KOPT-K1 (cell line): ENCODE results near the gene AKAP1.

Source experiments
- H3K27ac ChIP-seq: fragments of 200-600 bp; sonication (generic); 2 replicates; pipeline ENCODE4 v1.5.1; 2016; ENCODE audit warnings: antibody characterized with exemption, mild to moderate bottlenecking, low read depth, low read length; ENCODE audit not compliant: poor library complexity, severe bottlenecking
- H3K36me3 ChIP-seq: fragments of 200-600 bp; sonication (generic); 2 replicates; pipeline ENCODE4 v1.5.1; 2017; ENCODE audit warnings: antibody characterized with exemption, mild to moderate bottlenecking, low read length, moderate library complexity; ENCODE audit not compliant: insufficient read depth
- H3K9me3 ChIP-seq: fragments of 200-600 bp; sonication (generic); 2 replicates; pipeline ENCODE4 v1.5.1; 2017; ENCODE audit warnings: antibody characterized with exemption, low read length, mild to moderate bottlenecking; ENCODE audit not compliant: insufficient read depth, poor library complexity, severe bottlenecking

Gene AKAP1

DNA sequence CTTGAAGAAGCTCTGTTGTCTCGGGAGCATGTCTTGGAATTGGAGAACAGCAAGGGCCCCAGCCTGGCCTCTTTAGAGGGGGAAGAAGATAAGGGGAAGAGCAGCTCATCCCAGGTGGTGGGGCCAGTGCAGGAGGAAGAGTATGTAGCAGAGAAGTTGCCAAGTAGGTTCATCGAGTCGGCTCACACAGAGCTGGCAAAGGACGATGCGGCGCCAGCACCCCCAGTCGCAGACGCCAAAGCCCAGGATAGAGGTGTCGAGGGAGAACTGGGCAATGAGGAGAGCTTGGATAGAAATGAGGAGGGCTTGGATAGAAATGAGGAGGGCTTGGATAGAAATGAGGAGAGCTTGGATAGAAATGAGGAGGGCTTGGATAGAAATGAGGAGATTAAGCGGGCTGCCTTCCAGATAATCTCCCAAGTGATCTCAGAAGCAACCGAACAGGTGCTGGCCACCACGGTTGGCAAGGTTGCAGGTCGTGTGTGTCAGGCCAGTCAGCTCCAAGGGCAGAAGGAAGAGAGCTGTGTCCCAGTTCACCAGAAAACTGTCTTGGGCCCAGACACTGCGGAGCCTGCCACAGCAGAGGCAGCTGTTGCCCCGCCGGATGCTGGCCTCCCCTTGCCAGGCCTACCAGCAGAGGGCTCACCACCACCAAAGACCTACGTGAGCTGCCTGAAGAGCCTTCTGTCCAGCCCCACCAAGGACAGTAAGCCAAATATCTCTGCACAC is 21.2 kb downstream of the AKAP1 start:
- H3K36me3 ChIP-seq: peaks cover 61% of the 10 kb centered on the region
- H3K9me3 ChIP-seq: no peaks in the 10 kb centered on the region

DNA sequence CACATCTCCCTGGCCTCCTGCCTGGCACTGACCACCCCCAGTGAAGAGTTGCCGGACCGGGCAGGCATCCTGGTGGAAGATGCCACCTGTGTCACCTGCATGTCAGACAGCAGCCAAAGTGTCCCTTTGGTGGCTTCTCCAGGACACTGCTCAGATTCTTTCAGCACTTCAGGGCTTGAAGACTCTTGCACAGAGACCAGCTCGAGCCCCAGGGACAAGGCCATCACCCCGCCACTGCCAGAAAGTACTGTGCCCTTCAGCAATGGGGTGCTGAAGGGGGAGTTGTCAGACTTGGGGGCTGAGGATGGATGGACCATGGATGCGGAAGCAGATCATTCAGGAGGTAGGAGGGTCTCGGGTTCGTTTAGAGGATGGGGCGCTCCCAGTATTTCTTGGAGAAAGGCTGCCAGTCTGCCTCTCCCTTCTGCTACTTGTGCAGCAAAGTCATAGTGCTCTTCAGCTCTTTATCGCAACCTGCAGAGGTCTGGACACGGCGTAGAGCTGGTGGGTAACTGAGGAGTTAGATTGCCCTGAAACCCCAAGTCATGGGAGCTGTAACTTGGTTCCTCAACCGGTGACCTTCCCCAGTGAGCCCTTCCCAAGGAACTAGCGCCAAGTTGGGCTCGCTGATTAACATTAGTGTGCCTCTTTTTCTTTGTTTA is 21.9 kb downstream of the AKAP1 start:
- H3K9me3 ChIP-seq: no peaks in the 10 kb centered on the region
- H3K27ac ChIP-seq: no peak overlapping the region
- peaks cover 68% of the 10 kb centered on the region for H3K36me3 ChIP-seq

More for the DNA sequence above, 21.2 kb downstream of the AKAP1 start:
- H3K27ac ChIP-seq: no peak overlapping the region

DNA sequence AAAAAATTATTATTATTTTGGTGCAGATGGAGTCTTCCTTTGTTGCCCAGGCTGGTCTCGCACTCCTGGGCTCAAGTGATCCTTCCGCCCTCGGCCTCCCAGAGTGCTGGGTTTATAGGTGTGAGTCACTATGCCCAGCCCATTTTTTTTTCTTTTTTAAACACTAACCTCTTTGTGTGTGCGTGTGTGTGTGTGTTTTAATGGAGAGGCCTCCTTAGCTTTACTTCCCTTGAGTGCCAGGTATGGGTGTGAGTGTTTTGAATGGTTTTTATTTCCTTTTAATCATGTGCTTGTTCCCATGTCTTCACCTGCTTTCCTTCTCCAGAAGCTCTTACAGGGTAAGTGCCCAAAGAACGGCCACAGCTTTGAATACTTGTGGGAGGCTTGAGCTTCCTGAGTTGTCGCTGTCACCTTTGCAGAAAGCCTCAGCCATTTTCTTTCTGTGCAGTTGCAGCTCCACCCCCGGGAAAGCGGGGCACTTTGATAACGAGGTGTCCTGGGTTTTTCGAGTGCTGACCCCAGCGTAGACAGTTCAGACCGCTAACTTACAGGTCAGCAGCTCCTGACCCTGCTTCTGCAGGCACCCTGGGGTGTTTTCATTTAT is 22.6 kb downstream of the AKAP1 start:
- Histone ChIP-seq H3K9me3 (no peaks in the 10 kb centered on the region), H3K36me3 (peaks cover 74% of the 10 kb centered on the region), H3K27ac (no peak overlapping the region)

DNA sequence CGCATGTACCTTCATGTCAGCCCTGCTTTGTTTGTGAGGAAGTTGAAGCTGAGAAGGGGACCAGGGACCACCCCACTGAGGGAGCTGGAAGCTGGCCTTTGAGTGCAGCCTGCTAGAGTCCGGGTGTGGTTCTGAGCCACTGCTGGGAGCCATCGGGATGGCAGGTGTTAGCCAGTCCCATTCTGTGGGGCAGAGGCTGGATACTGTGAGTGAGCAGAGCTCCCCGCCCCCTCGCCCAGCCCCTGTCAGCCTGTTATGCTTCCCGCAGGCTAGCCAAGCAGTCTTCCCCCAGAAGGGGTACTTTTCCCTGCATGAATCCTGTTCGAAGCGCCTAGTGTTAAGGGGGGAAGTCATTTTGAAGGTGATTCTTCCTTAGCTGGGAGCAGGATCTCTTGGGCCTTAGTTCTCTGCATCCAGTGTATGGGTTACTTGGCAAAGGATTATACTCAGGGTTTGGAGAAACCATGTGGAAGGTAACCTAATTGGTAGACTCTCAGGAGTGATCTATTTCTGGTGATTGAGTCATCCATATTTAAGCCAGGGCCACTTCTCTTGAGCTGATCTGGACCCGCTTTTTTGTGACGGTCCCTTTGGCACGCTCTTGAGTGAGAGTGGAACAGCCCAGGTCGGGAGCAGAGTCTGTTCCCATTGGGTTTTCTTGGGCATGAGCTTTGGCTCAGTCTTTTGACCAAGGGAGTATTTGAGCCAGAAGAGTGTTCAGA is 23.8 kb downstream of the AKAP1 start:
- H3K27ac ChIP-seq: no peak overlapping the region
- peaks cover 86% of the 10 kb centered on the region for H3K36me3 ChIP-seq
- H3K9me3 ChIP-seq: no peaks in the 10 kb centered on the region

DNA sequence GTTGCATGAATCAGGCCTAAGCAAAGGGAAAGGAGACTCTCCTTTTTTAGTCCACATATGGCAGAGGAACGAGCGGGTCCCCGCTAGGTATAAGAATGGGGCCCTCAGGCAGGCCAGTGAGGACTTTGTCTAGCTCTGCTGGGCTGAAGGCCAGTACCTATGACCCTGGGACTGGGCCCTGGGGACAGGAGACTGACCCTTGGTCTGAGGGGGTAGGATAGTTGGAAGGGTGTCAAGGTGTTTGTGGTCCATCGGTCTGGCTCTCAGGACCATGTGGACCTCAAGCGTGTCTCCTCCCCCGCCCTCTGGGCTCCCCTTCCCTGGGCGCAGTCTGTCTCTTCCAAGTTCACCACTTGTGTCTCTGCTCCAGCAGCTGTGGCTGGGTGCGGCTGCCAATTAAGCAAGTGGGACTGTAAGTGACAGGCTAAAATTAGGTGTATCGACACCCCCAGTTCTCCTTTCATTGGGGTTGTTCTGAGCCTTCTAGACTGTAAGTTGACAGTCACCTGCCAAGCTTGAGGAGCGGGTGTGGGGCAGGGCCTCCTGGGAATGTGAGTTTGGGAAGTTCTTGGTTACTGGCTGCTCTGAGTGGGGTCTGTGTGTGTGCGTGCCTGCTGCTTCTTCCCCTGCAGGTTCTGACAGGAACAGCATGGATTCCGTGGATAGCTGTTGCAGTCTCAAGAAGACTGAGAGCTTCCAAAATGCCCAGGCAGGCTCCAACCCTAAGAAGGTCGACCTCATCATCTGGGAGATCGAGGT is 24.5 kb downstream of the AKAP1 start:
- Histone ChIP-seq H3K36me3 (peaks cover 94% of the 10 kb centered on the region), H3K27ac (no peak overlapping the region), H3K9me3 (no peaks in the 10 kb centered on the region)

DNA sequence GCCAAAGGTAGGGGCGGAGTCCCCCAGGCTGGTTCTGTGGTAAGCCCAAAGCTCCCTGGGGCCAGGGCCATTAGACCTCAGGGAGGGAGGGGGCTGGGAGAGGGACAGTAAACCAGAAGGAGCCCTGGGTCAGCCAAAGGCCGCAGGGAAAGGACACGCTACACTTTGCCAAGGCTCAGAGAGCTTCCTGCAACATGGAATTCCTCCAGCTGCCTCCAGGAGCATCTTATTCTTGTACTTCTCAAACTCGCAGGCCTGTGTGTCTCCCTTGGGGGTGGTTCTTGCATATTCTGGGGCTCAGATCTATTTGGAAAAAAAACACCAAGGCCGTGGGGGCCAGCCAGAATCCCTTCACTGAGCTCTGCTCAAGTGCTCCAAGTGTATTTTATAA is 25.1 kb downstream of the AKAP1 start:
- H3K36me3 ChIP-seq: peaks cover 99% of the 10 kb centered on the region
- H3K9me3 ChIP-seq: no peaks in the 10 kb centered on the region
- H3K27ac ChIP-seq: no peak overlapping the region

DNA sequence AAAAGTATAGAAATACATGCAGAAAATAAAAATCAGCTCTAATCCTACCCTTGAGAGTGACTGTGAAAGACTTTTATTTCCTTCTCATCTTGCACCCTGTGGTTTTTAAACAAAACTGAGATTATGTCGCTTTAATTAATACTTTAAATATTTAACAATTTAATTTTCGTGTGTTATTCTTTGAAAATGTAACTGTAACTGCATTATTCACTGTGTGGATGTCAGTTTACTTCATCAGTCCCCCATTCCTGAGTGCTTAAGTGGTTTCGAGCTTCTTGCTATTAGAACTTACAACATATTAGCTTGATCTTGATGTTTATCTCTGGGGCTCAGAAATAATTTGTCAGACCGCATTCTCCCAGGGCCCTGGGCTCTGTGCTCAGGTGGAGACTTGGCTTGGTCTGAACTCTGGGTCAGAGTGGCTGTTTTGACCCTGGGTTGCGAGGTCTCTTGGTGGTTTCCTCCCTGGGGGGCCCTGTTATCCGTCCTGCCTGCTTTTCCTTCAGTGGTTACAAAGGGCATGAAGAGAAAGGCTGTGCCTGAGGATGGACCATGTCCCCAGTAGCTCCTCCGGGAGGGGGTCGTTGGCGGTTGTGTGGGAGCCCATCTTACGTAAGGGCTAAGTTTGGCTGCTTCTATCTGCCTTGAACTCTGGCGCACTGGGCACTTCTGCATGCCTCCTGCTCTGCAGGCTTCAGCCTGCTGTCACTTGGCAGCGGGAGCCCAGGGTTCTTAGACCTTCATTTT is 25.7 kb downstream of the AKAP1 start:
- Histone ChIP-seq H3K36me3 (peaks cover 99% of the 10 kb centered on the region), H3K27ac (no peak overlapping the region), H3K9me3 (no peaks in the 10 kb centered on the region)

DNA sequence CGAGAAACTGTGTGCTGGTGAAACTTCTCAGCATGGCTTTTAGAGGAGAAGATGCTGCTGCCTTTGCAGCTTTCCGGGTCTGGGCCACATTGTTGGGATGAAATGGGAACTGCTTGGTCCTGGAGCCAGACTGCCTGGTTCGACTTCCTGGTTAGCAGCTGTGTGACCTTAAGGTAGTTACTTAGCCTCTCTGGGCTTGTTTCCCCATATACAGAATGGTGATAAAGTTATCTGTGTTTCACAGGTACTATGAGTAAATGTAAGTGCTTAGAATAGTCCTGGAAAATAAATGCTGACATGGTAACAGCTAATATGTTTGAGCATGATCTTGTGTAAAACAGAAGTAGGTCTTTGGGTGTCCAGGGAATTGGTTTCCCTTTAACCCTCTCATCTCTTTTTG is 26.3 kb downstream of the AKAP1 start:
- Histone ChIP-seq H3K9me3 (no peaks in the 10 kb centered on the region), H3K36me3 (peaks cover 99% of the 10 kb centered on the region), H3K27ac (no peak overlapping the region)

DNA sequence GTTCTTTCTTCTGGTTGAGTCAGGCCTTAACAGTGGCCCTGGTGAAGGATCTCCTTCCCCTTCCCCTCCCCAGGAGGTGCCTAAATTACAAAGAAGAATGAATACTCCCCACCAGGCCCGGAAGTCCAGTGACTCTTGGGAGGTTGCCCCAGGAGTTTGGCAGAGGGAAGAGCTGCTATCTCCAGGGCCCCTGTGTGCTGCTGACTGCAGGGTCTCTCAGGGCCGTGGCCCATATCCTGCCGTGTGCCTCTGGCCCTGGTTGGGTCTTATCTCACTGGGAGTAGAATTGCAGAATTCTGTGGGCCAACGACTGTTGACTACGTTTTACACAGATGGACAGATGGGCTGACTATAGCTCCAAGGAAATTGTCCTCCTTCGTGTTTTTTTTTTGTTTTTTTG is 28.0 kb downstream of the AKAP1 start:
- peaks cover 99% of the 10 kb centered on the region for H3K36me3 ChIP-seq
- no peaks in the 10 kb centered on the region for H3K9me3 ChIP-seq
- no peak overlapping the region for H3K27ac ChIP-seq

DNA sequence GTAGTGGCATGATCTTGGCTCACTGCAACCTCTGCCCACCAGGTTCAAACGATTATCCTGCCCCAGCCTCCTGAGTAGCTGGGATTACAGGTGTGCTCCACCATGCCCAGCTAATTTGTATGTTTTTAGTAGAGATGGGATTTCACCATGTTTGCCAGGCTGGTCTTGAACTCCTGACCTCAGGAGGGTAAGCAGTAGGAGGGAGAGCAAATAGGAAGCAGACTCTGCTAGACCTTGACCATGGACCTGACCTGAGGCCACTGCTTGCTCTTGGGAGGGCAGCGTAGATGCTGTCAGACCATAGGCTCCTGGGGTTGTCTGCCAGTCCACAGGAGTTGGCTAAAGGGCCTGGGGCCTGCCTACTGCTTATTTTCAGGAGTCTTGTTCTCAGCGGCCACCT is 28.6 kb downstream of the AKAP1 start:
- H3K27ac ChIP-seq: no peak overlapping the region
- peaks cover 100% of the 10 kb centered on the region for H3K36me3 ChIP-seq
- H3K9me3 ChIP-seq: no peaks in the 10 kb centered on the region

DNA sequence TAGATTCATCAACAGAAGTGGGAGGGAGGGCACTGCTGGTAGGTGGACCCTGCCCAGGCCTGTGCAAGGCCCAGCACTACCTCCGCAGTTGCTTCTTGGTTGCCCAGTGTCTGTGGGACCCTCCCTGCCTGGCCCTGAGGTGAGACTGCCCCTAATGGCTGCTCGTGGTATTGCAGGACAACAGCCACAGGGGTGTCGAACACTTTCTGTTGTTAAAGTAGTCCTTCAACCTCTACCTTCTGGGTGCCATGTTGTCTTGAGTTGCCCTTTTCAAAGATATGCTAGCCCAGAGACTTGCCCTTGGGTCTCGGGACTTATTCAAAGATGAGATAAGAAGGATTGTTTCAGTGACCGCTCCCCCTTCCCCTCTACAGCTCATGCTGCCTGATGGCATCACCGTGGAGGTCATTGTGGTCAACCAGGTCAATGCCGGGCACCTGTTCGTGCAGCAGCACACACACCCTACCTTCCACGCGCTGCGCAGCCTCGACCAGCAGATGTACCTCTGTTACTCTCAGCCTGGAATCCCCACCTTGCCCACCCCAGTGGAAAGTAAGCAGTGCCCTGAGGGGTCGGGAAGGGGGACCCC is 29.1 kb downstream of the AKAP1 start:
- no peak overlapping the region for H3K27ac ChIP-seq
- H3K36me3 ChIP-seq: peaks cover 100% of the 10 kb centered on the region
- no peaks in the 10 kb centered on the region for H3K9me3 ChIP-seq

DNA sequence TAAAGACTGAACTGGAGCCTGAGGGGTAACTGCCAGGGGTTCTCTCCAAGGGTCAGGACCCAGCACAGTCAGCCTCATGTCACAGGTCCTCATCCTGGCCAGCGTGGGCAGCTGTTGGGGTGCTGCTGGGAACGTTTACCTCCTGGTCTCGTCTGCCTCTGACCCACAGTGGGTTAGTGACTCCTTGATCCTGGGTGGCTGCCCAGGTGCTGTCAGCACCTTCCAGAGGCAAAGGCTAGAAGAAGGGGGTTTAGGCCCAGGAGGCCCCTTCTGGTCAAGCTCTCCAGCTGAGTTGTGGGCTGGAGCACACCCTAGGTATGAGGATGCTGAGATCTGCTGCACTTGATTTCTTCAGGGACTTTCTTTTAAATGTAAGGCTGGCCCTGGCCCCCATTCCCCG is 30.3 kb downstream of the AKAP1 start:
- Histone ChIP-seq H3K27ac (no peak overlapping the region), H3K36me3 (peaks cover 100% of the 10 kb centered on the region), H3K9me3 (no peaks in the 10 kb centered on the region)

DNA sequence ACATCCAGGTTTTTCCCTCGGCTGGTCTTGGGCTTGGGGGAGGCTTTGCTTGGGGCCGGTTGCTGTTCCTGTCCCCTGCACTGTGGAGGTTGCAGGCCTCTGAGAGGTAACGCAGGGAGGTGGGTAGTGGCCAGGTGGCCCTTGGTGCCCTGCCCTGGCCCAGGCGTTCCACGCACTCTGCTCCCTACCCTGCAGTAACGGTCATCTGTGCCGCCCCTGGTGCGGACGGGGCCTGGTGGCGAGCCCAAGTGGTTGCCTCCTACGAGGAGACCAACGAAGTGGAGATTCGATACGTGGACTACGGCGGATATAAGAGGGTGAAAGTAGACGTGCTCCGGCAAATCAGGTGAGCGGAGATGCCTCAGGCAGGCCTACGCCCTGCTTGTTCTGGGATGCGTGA is 30.9 kb downstream of the AKAP1 start:
- no peaks in the 10 kb centered on the region for H3K9me3 ChIP-seq
- no peak overlapping the region for H3K27ac ChIP-seq

DNA sequence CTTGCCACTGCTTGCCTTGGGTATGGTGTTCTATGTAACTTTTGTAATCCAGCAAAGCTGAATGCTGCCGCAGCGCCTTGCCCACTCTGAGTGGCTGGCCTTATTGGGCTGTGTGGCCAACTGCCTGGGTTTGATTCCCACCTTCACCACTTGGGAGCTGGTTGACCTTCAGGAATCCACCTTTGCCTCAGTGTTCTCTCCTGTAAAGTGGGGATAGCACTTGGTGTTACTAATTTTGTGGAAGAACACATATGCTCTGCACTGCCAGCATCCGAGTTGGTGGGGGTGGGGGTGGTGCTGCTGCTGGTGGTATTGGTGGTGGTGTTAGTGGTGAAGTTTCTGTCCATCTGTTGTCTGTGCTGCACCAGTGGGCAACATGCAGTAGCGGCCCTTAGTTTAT is 32.8 kb downstream of the AKAP1 start:
- H3K36me3 ChIP-seq: peaks cover 100% of the 10 kb centered on the region
- H3K27ac ChIP-seq: no peak overlapping the region
- H3K9me3 ChIP-seq: no peaks in the 10 kb centered on the region

More for the DNA sequence above, 30.9 kb downstream of the AKAP1 start:
- H3K36me3 ChIP-seq: peaks cover 100% of the 10 kb centered on the region
